GM12874 (cell line): ENCODE results near the gene NOL4L.

Source experiments
- CTCF ChIP-seq: IDR thresholded peaks from 2 replicates; pipeline ENCODE4 v1.5.1; 2011; ENCODE audit warnings: low read depth, mild to moderate bottlenecking, control low read depth, low read length, moderate library complexity; ENCODE audit not compliant: insufficient read depth

Gene NOL4L

GRCh38 chr20:32452776-32453466 lies 132.2 kb downstream of the NOL4L start:
- TF ChIP-seq CTCF: no peak

GRCh38 chr20:32451682-32452461 lies 133.3 kb downstream of the NOL4L start:
- 0 out of 2 replicates have a peak, but pooled peaks have one; percentile 13 for TF ChIP-seq CTCF

- TF ChIP-seq CTCF: no peak
Observed at GRCh38 chr20:32451340-32451681, 133.8 kb downstream of the NOL4L start.

- TF ChIP-seq CTCF: no peak
Observed at GRCh38 chr20:32450484-32451061, 134.6 kb downstream of the NOL4L start.

GRCh38 chr20:32449890-32450401 lies 135.2 kb downstream of the NOL4L start:
- TF ChIP-seq CTCF: no peak

- no peak for TF ChIP-seq CTCF
Observed at GRCh38 chr20:32449057-32449889, 135.9 kb downstream of the NOL4L start.
